Stomach (tissue), 9 donors: ENCODE measurements around the gene ATAD3B. TPM values are rescaled to one million over a fixed set of nuclear protein-coding genes. Genes with fewer than 3 reads are reported as not detected.
"Not testable (repeated sequence)": the region's sequence is repeated elsewhere in the genome, so short reads cannot be mapped to it uniquely, and the experiment has no call there.

ENCODE experiments used
- DNase-seq, 2 donors: peaks; one replicate each; pipeline versions ENCODE4 v3.0.0 to v3.0.0-alpha.2; 2013 to 2019
- H3K27ac ChIP-seq, 5 donors: fragments of 200-600 bp in 4 of 5; sonication (generic) in 4 of 5; one replicate each; pipeline ENCODE4 v1.5.1; 2013 to 2019; ENCODE audit warnings: mild to moderate bottlenecking in 1 of 5, moderate library complexity in 1 of 5
- H3K27me3 ChIP-seq, 3 donors: fragments of 200-600 bp; sonication (generic); one replicate each; pipeline ENCODE4 v1.5.1; 2017 to 2019; ENCODE audit warnings: mixed run types in 1 of 3
- H3K36me3 ChIP-seq, 4 donors: fragments of 200-600 bp; sonication (generic); 1 replicate in 3 of 4; 2 replicates in 1 of 4; pipeline ENCODE4 v1.5.1; 2016 to 2019
- H3K4me1 ChIP-seq, 4 donors: fragments of 200-600 bp; sonication (generic); one replicate each; pipeline ENCODE4 v1.5.1; 2016 to 2019
- H3K4me3 ChIP-seq, 4 donors: fragments of 200-600 bp; sonication (generic) in 3 of 4; one replicate each; pipeline ENCODE4 v1.5.1; 2016 to 2019; ENCODE audit warnings: mild to moderate bottlenecking in 1 of 4
- H3K9me3 ChIP-seq, 4 donors: fragments of 200-600 bp; sonication (generic); one replicate each; pipeline ENCODE4 v1.5.1; 2016 to 2019
- EP300 ChIP-seq: sonication (generic); formaldehyde crosslinking; IDR thresholded peaks from one replicate; pipeline ENCODE4 v1.6.1; 2017; ENCODE audit warnings: antibody characterized with exemption
- POLR2A ChIP-seq, 4 donors: fragments of 450-650 bp; IDR thresholded peaks; one replicate each; pipeline ENCODE4 v1.6.1; 2016; ENCODE audit warnings: antibody characterized with exemption in 4 of 4, control low read depth in 2 of 4, mild to moderate bottlenecking in 1 of 4, moderate library complexity in 1 of 4
- POLR2AphosphoS5 ChIP-seq, 3 donors: sonication (generic); formaldehyde crosslinking; IDR thresholded peaks; one replicate each; pipeline ENCODE4 v1.6.1; 2016; ENCODE audit warnings: antibody characterized with exemption in 3 of 3
- WGBS, 5 donors: extraction: QIAGEN DNeasy Blood & Tissue Kit in 3 of 5; methylation state at CpG; one replicate each; pipeline versions ENCODE4 v1.1.5 to v1.1.7; 2013 to 2018; 5-methylcytosine and 5-hydroxymethylcytosine counted together
- intact Hi-C: fragments of 100-400 bp; cut with DNase I; formaldehyde crosslinking; loops from one replicate; pipeline ENCODE4 v1.15.1; 2023; ENCODE audit warnings: low total_unique reads
- polyA plus RNA-seq, 3 donors: library from polyadenylated mRNA; stranded (reverse); fragments of 200-250 nt; gene quantifications; one replicate each; pipeline ENCODE4 v1.2.3, GENCODE V29; 2013
- total RNA-seq, 5 donors: library from RNA; depleted of rRNA; stranded (reverse); fragments of >200 nt; gene quantifications; one replicate each; pipeline versions ENCODE4 v1.1.0 to v1.2.3, GENCODE V29; 2014 to 2016
- TF ChIP-seq, protein P1 (sequence below), 7 experiments: fragments of 450-650 bp in 4 of 7; fragments of 200-600 bp in 3 of 7; sonication (generic) in 3 of 7; IDR thresholded peaks; one replicate each; pipeline ENCODE4 v1.5.1; 2016 to 2019; ENCODE audit warnings: antibody characterized with exemption in 7 of 7, control low read depth in 2 of 7, mild to moderate bottlenecking in 1 of 7
- donor health status: healthy with polysubstance abuse.
- donor health status: Bipolar disorder and iron deficiency.
- donor health status: healthy.

The ATAD3B gene
- total and polyA plus RNA-seq, 8 donors = 8.2 to 91.5 (median 21.1) TPM

DNA sequence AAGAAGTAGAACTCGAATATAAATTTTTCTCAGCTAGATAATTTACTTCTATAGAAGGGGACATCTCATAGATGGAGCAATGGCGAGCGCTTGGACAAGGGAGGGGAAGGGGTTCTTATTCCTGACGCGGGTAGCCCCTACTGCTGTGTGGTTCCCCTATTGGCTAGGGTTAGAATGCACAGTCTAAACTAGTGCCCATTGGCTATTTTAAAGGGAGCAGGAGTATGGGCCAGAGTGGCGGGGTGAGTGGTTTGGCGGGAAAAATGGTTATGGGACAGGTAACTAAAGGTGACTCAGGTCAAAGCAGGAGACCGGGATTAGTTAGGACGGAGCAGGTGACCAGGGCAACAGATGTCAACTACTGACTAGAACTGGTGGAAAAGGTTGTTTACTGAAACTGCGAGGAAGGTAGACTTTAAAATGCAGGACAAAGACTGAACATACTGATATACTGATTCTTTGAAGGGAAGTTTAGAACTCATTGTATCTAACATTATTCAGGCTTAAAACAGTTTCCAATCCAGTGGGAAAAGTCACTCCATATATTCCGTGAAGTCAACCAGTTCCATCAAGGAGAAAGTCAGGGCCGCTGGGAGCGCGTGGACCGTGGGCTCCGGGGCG, 39.5 kb downstream of the ATAD3B start:
- H3K27me3 ChIP-seq = no peaks in the 10 kb centered on the region
- H3K36me3 ChIP-seq = peaks cover 0 to 8% (median under 1%) of the 10 kb centered on the region in 4 donors
- WGBS, 5 donors = 7 to 21% (median 10%) methylated on average over 11 to 17 of the region's 17 CpGs
- H3K27ac ChIP-seq = peak overlapping the region; percentile 91 to 97 (median 95)
- no peaks in the 10 kb centered on the region for H3K9me3 ChIP-seq
- H3K4me3 ChIP-seq = peak overlapping the region; percentile 66 to 89 (median 79)
- TF ChIP-seq, protein P1, sequence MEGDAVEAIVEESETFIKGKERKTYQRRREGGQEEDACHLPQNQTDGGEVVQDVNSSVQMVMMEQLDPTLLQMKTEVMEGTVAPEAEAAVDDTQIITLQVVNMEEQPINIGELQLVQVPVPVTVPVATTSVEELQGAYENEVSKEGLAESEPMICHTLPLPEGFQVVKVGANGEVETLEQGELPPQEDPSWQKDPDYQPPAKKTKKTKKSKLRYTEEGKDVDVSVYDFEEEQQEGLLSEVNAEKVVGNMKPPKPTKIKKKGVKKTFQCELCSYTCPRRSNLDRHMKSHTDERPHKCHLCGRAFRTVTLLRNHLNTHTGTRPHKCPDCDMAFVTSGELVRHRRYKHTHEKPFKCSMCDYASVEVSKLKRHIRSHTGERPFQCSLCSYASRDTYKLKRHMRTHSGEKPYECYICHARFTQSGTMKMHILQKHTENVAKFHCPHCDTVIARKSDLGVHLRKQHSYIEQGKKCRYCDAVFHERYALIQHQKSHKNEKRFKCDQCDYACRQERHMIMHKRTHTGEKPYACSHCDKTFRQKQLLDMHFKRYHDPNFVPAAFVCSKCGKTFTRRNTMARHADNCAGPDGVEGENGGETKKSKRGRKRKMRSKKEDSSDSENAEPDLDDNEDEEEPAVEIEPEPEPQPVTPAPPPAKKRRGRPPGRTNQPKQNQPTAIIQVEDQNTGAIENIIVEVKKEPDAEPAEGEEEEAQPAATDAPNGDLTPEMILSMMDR (IDR thresholded peaks at IDR 0.05) = no peak
- TF ChIP-seq POLR2A (IDR thresholded peaks at IDR 0.05) (no peak), EP300 (no peak), POLR2AphosphoS5 (IDR thresholded peaks at IDR 0.05) (no peak)
- DNase-seq = peak in 1 of 2 donors; percentile 59
- H3K4me1 ChIP-seq = peaks cover 0 to 23% (median 18%) of the 10 kb centered on the region in 4 donors
- intact Hi-C loops = no loop called here

DNA sequence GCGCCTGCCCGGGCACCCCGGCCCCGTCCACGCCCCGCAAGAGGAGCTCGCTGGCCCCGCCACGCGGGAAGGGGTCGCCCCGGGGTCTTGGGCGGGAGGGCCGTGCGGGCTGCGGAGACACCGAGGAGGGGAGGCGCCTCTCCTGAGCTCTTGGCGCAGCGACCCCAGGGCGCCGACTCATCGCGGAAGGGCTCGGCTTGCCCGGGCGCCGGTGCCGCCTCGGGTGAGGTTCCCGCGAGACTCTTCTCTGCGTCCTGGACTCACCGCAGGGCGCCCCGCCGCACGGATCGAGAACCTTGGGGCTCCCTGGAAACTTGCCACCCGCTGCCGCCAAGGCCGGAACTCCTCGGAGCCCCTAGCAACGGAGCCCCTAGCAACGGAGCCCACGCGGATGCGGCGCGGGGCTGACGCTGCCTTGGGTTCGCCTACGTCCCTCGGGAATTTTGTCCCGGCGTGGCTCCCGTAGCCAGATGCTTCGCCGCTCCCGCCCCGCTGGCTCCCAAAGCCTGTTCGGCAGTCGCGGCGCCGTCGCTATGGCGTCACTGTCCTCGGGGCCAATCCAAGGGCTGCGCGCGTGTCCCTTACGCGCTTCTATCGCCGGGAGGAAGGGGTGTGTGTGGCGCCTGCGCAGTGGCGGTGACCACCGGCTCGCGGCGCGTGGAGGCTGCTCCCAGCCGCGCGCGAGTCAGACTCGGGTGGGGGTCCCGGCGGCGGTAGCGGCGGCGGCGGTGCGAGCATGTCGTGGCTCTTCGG, 40.1 kb downstream of the ATAD3B start, which contains the start of gene ATAD3A:
Gene ATAD3A, plus strand, starts transcription at position 630 of the 753 bp plus-strand sequence. Its CDS starts 107 bp downstream, at position 737.
- Histone ChIP-seq H3K27ac (peak within 1 kb of the TSS; percentile 91 to 97 (median 95)), H3K27me3 (no peaks in the 10 kb centered on the region), H3K36me3 (peaks cover 0 to 15% (median 6%) of the 10 kb centered on the region in 4 donors), H3K4me1 (peaks cover 0 to 23% (median 17%) of the 10 kb centered on the region in 4 donors), H3K4me3 (peak within 1 kb of the TSS; percentile 66 to 89 (median 79)), H3K9me3 (no peaks in the 10 kb centered on the region)
- DNase-seq = peak; percentile 99
- intact Hi-C loops = no loop called here
- TF ChIP-seq, protein P1 (IDR thresholded peaks at IDR 0.05) = peak in 1 of 7 experiments; percentile 30
- TF ChIP-seq POLR2A (IDR thresholded peaks at IDR 0.05) = no peak
- TF ChIP-seq POLR2AphosphoS5 (IDR thresholded peaks at IDR 0.05) = peak; percentile 88 to 97 (median 93)
- WGBS, 5 donors = 0 to 1% (median 1%) methylated on average over 76 to 99 of the region's 99 CpGs; no CpG with 5 or more reads in 1 of the 5 donors

DNA sequence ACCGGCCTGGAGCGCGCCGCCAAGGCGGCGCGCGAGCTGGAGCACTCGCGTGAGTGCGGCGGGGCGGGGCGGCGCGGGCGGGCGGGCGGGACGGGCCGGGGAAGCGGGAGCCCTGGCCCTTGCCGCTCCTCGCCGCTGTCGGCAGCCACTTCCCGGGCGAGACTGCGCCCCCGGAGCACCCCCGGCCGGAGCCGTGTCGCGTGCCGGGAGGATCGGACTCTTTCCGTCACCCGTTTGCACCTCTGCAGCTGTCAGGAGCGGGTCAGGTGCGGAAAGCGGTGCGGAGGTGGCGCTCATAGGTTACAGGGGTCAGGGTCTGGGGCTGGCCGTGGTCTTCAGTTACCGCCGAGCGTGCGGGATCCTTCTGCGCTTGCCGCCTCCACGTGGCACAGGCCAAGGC, 40.9 kb downstream of the ATAD3B start:
- intact Hi-C loops, DNase-seq, H3K9me3 ChIP-seq, H3K27me3 ChIP-seq: not testable (repeated sequence)
- 0 to 1% (median 0%) methylated on average over 11 to 44 of the region's 52 CpGs; no CpG with 5 or more reads in 1 of the 5 donors for WGBS, 5 donors
- Histone ChIP-seq H3K36me3 (peaks cover 0 to 19% (median 10%) of the 10 kb centered on the region in 4 donors), H3K4me1 (peaks cover 0 to 23% (median 17%) of the 10 kb centered on the region in 4 donors), H3K27ac (peak overlapping the region in 4 of 5 donors; percentile 52 to 96 (median 92)), H3K4me3 (peak overlapping the region; percentile 66 to 89 (median 79))

DNA sequence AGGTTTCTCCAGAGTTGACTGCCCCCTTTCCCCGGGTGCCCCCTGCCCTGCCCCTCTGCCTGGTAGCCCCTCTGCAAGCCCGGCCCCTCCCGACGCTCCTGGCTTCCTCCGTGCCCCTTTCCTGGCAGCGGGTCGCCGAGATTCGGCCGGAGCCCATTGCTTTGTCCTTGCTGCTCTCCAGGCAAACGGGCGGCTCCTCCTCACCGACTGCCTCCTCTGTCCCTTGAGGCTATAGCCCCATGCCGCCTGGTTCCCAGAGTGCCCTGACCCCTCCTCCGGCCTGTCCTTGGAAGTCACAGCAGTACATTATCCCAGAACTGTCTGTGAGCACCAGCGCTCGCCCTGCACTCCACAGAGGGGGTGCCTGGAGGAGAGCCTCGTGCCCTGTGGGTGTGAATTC, 42.1 kb downstream of the ATAD3B start:
- Histone ChIP-seq H3K4me1 (peaks cover 0 to 23% (median 17%) of the 10 kb centered on the region in 4 donors), H3K36me3 (peaks cover 7 to 30% (median 22%) of the 10 kb centered on the region in 4 donors), H3K4me3 (peak overlapping the region in 1 of 4 donors; percentile 66)
- H3K27me3 ChIP-seq, H3K27ac ChIP-seq, DNase-seq, intact Hi-C loops, H3K9me3 ChIP-seq: not testable (repeated sequence)
- 78 to 82% (median 80%) methylated on average over 3 to 17 of the region's 18 CpGs for WGBS, 5 donors

DNA sequence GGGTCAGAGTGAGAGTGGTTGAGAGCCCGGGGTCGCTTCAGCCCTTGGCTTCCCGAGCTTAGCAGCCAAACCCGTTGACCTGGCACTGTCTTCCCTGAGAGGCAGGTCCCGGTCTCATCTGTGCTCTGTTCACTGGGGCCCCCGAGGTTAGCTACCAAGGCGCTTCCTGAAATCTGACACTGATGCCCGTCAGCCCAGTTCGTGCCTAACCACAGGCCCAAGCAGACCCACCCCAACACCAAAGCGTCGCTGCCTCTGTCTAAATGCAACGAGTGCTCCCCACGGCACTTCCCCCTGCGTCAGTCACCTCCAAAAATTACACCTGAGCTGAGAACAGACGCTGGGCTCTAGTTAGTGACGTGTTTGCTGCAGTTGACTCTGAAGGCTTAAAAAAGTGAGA, 42.8 kb downstream of the ATAD3B start:
- H3K27me3 ChIP-seq, intact Hi-C loops: not testable (repeated sequence)
- WGBS, 5 donors = 74 to 83% (median 79%) methylated on average over 11 to 14 of the region's 16 CpGs

DNA sequence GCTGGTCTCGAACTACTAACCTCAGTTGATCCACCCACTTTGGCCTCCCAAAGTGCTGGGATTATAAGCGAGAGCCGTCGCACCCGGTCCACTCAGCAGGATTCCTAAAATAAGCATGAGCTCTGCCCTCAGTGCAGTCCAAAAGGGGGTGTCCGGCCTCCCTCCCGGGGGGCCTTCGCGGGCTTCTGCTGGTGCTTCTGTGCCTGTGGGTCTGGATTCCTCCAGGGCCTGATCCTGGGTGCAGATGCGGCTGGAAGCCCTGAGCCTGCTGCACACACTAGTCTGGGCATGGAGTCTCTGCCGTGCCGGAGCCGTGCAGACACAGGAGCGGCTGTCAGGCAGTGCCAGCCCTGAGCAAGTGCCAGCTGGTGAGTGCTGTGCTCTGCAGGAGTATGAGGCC, 45.4 kb downstream of the ATAD3B start:
- intact Hi-C loops, H3K9me3 ChIP-seq, H3K4me3 ChIP-seq, DNase-seq, H3K27ac ChIP-seq, H3K27me3 ChIP-seq: not testable (repeated sequence)
- 94 to 97% (median 96%) methylated on average over 6 to 14 of the region's 14 CpGs for WGBS, 5 donors
- H3K36me3 ChIP-seq = peaks cover 13 to 56% (median 47%) of the 10 kb centered on the region in 4 donors
- peaks cover 0 to 15% (median 7%) of the 10 kb centered on the region in 4 donors for H3K4me1 ChIP-seq

More for the DNA sequence above, 42.8 kb downstream of the ATAD3B start:
- H3K27ac ChIP-seq, H3K4me3 ChIP-seq, H3K9me3 ChIP-seq, DNase-seq: not testable (repeated sequence)
- Histone ChIP-seq H3K36me3 (peaks cover 7 to 33% (median 25%) of the 10 kb centered on the region in 4 donors), H3K4me1 (peaks cover 0 to 23% (median 17%) of the 10 kb centered on the region in 4 donors)
